ENCODE data around the gene SV2B. TPM values are rescaled to one million over a fixed set of nuclear protein-coding genes. Genes with fewer than 3 reads are reported as not detected.
"Not testable (repeated sequence)": the region's sequence is repeated elsewhere in the genome, so short reads cannot be mapped to it uniquely, and the experiment has no call there.

SV2B gene
- total and polyA plus RNA-seq, 8 donors, result 0.53 to 11.3 (median 5.2) TPM

DNA sequence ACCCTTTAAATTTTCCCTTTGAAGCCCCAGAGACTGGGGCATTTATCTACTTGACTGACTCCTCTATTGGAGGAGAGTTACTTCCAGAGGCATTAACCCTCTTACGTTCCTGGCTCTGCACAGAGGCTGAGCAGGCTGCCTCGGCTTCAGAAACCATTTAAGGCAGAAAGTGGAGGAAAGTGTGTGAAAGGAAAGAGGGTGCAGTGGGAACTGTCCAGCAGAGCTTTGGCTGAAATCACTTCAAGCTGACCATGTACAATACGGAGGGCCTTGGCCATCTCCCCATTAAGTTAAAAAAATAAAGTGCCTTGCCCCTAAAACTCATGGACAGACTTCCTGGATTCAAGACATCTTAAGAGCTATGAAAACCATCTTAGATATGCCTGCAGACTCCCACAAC lies 238.7 kb downstream of the SV2B start:
- no peak for FAIRE-seq
- intact Hi-C loops (cut with DNase I), result no loop called here
- no peak for DNase-seq
- WGBS, 2 donors, result 13 to 18% methylated on average over 3 of the region's 3 CpGs
- Histone ChIP-seq H3K9me3 (no peaks in the 10 kb centered on the region), H3K36me3 (no peaks in the 10 kb centered on the region), H3K27ac (no peak overlapping the region), H3K4me3 (no peak overlapping the region), H3K27me3 (peaks cover 0 to 4% (median 0%) of the 10 kb centered on the region in 4 donors), H3K4me1 (no peaks in the 10 kb centered on the region)
- TF ChIP-seq, protein P1, sequence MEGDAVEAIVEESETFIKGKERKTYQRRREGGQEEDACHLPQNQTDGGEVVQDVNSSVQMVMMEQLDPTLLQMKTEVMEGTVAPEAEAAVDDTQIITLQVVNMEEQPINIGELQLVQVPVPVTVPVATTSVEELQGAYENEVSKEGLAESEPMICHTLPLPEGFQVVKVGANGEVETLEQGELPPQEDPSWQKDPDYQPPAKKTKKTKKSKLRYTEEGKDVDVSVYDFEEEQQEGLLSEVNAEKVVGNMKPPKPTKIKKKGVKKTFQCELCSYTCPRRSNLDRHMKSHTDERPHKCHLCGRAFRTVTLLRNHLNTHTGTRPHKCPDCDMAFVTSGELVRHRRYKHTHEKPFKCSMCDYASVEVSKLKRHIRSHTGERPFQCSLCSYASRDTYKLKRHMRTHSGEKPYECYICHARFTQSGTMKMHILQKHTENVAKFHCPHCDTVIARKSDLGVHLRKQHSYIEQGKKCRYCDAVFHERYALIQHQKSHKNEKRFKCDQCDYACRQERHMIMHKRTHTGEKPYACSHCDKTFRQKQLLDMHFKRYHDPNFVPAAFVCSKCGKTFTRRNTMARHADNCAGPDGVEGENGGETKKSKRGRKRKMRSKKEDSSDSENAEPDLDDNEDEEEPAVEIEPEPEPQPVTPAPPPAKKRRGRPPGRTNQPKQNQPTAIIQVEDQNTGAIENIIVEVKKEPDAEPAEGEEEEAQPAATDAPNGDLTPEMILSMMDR (IDR thresholded peaks at IDR 0.05), result no peak
- ATAC-seq, result no peak

DNA sequence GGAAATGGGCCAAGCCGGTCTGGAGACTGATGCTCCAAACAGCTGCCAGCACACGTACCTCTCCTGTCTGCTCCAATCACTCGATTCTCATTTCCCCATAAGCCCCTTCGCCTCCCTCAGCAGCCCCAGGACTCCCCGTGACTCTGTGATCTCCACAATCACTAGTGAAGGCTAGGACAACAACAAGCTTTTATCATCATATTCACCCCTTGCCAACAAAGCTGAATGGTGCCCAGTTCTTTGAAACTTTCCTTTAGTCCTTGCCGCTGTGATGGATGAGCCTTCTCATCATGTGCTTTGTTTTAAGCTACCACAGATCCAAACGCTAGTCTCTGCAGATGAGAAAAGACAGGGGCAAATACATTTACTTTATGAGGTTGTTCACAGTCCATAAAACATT lies 242.0 kb downstream of the SV2B start:
- DNase-seq (no peak), ATAC-seq (no peak), FAIRE-seq (no peak)
- Histone ChIP-seq H3K4me3 (no peak overlapping the region), H3K36me3 (no peaks in the 10 kb centered on the region), H3K9me3 (no peaks in the 10 kb centered on the region), H3K27ac (no peak overlapping the region), H3K27me3 (peaks cover 0 to 4% (median 0%) of the 10 kb centered on the region in 4 donors), H3K4me1 (no peaks in the 10 kb centered on the region)
- intact Hi-C loops (cut with DNase I), result no loop called here
- TF ChIP-seq, protein P1 (IDR thresholded peaks at IDR 0.05), result no peak
- 47 to 64% methylated on average over 7 of the region's 7 CpGs for WGBS, 2 donors

DNA sequence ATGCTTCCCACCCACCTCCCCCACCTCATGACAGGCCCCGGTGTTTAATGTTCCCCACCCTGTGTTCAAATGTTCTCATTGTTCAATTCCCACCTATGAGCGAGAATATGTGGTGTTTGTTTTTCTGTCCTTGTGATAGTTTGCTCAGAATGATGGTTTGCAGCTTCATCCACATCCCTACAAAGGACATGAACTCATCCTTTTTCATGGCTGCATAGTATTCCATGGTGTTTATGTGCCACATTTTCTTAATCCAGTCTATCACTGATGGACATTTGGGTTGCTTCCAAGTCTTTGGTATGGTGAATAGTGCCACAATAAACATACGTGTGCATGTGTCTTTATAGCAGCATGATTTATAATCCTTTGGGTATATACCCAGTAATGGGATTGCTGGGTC lies 244.9 kb downstream of the SV2B start:
- H3K36me3 ChIP-seq; intact Hi-C loops (cut with DNase I); H3K4me1 ChIP-seq; H3K9me3 ChIP-seq; H3K27me3 ChIP-seq; ATAC-seq; H3K27ac ChIP-seq; H3K4me3 ChIP-seq; DNase-seq; FAIRE-seq: not testable (repeated sequence)
- WGBS, 2 donors, result 76 to 79% methylated on average over 3 of the region's 3 CpGs

DNA sequence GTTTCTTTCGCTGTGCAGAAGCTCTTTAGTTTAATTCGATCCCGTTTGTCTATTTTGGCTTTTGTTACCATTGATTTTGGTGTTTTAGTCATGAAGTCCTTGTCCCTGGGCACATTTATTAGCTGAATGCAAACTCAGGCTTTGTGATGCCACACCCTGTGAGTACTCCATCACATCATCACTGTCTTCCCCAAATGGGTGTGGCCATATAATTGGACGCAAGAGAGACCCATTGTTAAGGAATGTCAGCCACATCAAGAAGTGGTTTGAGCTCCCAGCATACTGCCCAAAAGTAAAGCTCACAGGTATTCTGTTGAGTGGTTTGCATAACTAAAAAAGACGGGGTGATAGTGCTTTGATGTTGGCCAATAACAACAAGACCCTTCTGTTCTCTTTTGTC lies 245.7 kb downstream of the SV2B start:
- 53 to 61% methylated on average over 5 of the region's 5 CpGs for WGBS, 2 donors
- intact Hi-C loops (cut with DNase I), result no loop called here
- FAIRE-seq (no peak), DNase-seq (no peak), ATAC-seq (no peak)
- H3K27ac ChIP-seq, result no peak overlapping the region
- H3K4me1 ChIP-seq, result no peaks in the 10 kb centered on the region
- TF ChIP-seq, protein P1 (IDR thresholded peaks at IDR 0.05), result no peak
- no peaks in the 10 kb centered on the region for H3K27me3 ChIP-seq
- no peak overlapping the region for H3K4me3 ChIP-seq
- no peaks in the 10 kb centered on the region for H3K36me3 ChIP-seq
- H3K9me3 ChIP-seq, result no peaks in the 10 kb centered on the region

DNA sequence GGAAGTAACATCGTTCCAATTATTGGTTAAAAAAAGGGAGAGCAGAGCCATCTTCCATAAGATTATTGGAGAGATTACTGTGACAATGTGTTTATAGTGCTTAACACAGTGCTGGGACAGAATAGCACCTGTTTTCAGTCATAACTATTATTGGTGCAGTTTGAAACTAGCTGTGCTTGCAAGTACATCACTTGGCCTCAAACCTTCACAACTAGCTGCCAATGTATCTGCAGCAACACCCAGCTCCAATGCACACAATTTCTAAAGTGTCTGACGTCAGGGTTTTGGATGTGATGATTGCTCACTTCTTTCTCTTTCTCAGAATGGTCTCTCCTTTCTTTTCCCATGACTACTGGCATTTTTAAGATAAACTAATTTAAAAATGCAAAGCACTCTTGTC lies 246.2 kb downstream of the SV2B start:
- no peak overlapping the region for H3K27ac ChIP-seq
- TF ChIP-seq, protein P1 (IDR thresholded peaks at IDR 0.05), result no peak
- 41 to 64% methylated on average over 2 of the region's 2 CpGs for WGBS, 2 donors
- FAIRE-seq (no peak), DNase-seq (no peak), ATAC-seq (no peak)
- H3K4me3 ChIP-seq, result no peak overlapping the region
- no peaks in the 10 kb centered on the region for H3K9me3 ChIP-seq
- intact Hi-C loops (cut with DNase I), result no loop called here
- H3K4me1 ChIP-seq, result no peaks in the 10 kb centered on the region
- H3K27me3 ChIP-seq, result no peaks in the 10 kb centered on the region
- no peaks in the 10 kb centered on the region for H3K36me3 ChIP-seq
